ENCODE measurements around the gene RBM24. TPM values are rescaled to one million over a fixed set of nuclear protein-coding genes. Genes with fewer than 3 reads are reported as not detected.

RBM24 gene
- total and polyA plus RNA-seq, 10 of the 15 experiments (the other 5 are each of a cell fraction or from before 2014, with no cell fraction given) = 0.08 to 0.09 (median 0.09) TPM; not detected in 7

GRCh38 chr6:17242087-17242486 lies 39.1 kb upstream of the RBM24 start (continued):
- TF ChIP-seq MEF2A (IDR thresholded peaks at IDR 0.05; ENCODE audit: insufficient read depth, low read depth, low read length) = no peak
- TF ChIP-seq TBL1XR1 (IDR thresholded peaks at IDR 0.05; ENCODE audit: low read depth, low read length) = no peak
- no peak for TF ChIP-seq JUND (IDR thresholded peaks at IDR 0.05; ENCODE audit: low read depth, low read length)
- TF ChIP-seq SP1 (IDR thresholded peaks at IDR 0.05; ENCODE audit: low read depth, low read length) = no peak
- TF ChIP-seq CBX3 (IDR thresholded peaks at IDR 0.05; ENCODE audit: borderline replicate concordance, low read depth) = no peak
- no peak for TF ChIP-seq PRDM15 (CRISPR knock-in tag; IDR thresholded peaks at IDR 0.05)
- TF ChIP-seq SMAD1 (IDR thresholded peaks at IDR 0.05; ENCODE audit: low read depth, partially characterized antibody) = no peak
- no peak for TF ChIP-seq CEBPZ (IDR thresholded peaks at IDR 0.05; ENCODE audit: low read depth, low read length)

Measured in GM12878 (cell line).